Endodermal cell (in vitro differentiated cells): ENCODE measurements around the gene CACNA2D2. TPM values are rescaled to one million over a fixed set of nuclear protein-coding genes. Genes with fewer than 3 reads are reported as not detected.

ENCODE experiments used
- DNase-seq: peaks from one replicate; pipeline ENCODE4 v3.0.0-alpha.2; 2017
- H3K27ac ChIP-seq: 2 replicates; pipeline ENCODE4 v1.5.1; 2013; ENCODE audit warnings: mild to moderate bottlenecking, low read depth, low read length, moderate library complexity
- H3K27me3 ChIP-seq: 2 replicates; pipeline ENCODE4 v1.6.1; 2013; ENCODE audit warnings: mild to moderate bottlenecking, low read length, moderate library complexity; ENCODE audit not compliant: insufficient read depth, control insufficient read depth, poor library complexity, severe bottlenecking
- H3K36me3 ChIP-seq: 2 replicates; pipeline ENCODE4 v1.7.0; 2013; ENCODE audit warnings: mild to moderate bottlenecking, low read length, moderate library complexity; ENCODE audit not compliant: control insufficient read depth, insufficient read depth
- H3K4me1 ChIP-seq: one replicate; pipeline ENCODE4 v1.7.0; 2013; ENCODE audit warnings: low read length; ENCODE audit not compliant: control insufficient read depth, insufficient read depth
- H3K4me3 ChIP-seq: 2 replicates; pipeline ENCODE4 v1.5.1; 2013; ENCODE audit warnings: mild to moderate bottlenecking, low read length, moderate library complexity
- H3K9ac ChIP-seq: 2 replicates; pipeline ENCODE4 v1.6.1; 2013; ENCODE audit warnings: mild to moderate bottlenecking, low read length, moderate library complexity; ENCODE audit not compliant: poor library complexity, severe bottlenecking; ENCODE audit errors: extremely low read depth
- H3K9me3 ChIP-seq: 2 replicates; pipeline ENCODE4 v1.6.1; 2013; ENCODE audit warnings: mild to moderate bottlenecking, low read length, moderate library complexity; ENCODE audit not compliant: control insufficient read depth
- H3K27ac Mint-ChIP-seq: 2 replicates; pipeline ENCODE4 v1.8.0; 2020; ENCODE audit warnings: mixed read lengths
- H3K27me3 Mint-ChIP-seq: 2 replicates; pipeline ENCODE4 v1.8.0; 2021; ENCODE audit warnings: mild to moderate bottlenecking, mixed read lengths; ENCODE audit not compliant: insufficient read depth
- H3K36me3 Mint-ChIP-seq: 2 replicates; pipeline ENCODE4 v1.8.0; 2020; ENCODE audit warnings: low read depth, mixed read lengths
- H3K4me1 Mint-ChIP-seq: 2 replicates; pipeline ENCODE4 v1.8.0; 2020; ENCODE audit warnings: mixed read lengths
- H3K4me3 Mint-ChIP-seq: 2 replicates; pipeline ENCODE4 v1.8.0; 2020; ENCODE audit warnings: mild to moderate bottlenecking, moderate library complexity, mixed read lengths
- H3K9me3 Mint-ChIP-seq: 2 replicates; pipeline ENCODE4 v1.8.0; 2020; ENCODE audit warnings: mild to moderate bottlenecking, mixed read lengths
- WGBS, 2 experiments: methylation state at CpG; one replicate each; pipeline versions ENCODE4 v1.1.5 to v1.1.7; 2013; ENCODE audit warnings: missing lambda C conversion rate in 2 of 2, mixed read lengths in 1 of 2; ENCODE audit not compliant: insufficient coverage in 1 of 2, insufficient read length in 1 of 2; 5-methylcytosine and 5-hydroxymethylcytosine counted together
- total RNA-seq, 2 donors: library from RNA; stranded (reverse); fragmentation: NEBNext Ultra II Directional in 1 of 2; extraction: Animal tissue kit (Norgen Biotek cat#: 25700) in 1 of 2; gene quantifications; 2 replicates in 1 of 2; 3 replicates in 1 of 2; pipeline ENCODE4 v1.2.1, GENCODE V29; 2021
- TF ChIP-seq, protein P1 (sequence below): fragments of 200-600 bp; sonication (generic); conservative IDR thresholded peaks from 2 replicates; pipeline ENCODE4 v1.5.0; 2021; ENCODE audit warnings: antibody characterized with exemption, mild to moderate bottlenecking

CACNA2D2 gene
- total RNA-seq, 2 donors from 2014 or later, result 17.6 to 20.7 TPM

DNA sequence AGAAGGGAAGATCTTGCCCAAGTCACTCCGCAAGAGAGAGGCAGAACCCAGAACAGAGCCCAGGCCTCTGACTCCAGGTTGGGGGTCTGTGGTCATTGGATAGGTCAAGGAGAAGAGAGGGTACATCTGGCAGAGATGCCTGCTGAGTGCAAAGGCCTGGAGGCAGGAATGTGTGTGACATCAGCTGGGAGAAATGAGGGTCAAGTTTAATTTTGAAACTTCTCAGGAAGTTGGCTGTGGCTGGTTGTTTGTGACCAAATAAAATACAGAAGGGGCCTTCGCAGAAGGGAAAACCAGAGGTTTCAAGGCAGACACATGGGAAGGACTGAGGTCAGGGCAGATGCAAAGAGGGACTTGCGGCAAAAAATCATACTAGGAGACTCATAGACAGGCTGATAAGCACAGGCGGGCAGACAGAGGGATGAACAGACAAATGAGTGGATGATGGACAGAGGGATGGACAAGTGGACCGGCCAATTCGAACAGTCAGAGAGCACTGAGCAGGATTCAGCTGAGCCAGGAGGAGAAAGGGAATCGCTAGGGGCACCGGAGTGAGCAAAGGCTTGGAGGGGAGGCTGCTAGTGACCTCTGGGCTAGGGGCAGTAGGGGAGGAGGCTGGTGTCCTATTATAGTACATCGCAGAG lies 28.8 kb upstream of the CACNA2D2 start:
- H3K9ac ChIP-seq, result no peak overlapping the region
- TF ChIP-seq, protein P1, sequence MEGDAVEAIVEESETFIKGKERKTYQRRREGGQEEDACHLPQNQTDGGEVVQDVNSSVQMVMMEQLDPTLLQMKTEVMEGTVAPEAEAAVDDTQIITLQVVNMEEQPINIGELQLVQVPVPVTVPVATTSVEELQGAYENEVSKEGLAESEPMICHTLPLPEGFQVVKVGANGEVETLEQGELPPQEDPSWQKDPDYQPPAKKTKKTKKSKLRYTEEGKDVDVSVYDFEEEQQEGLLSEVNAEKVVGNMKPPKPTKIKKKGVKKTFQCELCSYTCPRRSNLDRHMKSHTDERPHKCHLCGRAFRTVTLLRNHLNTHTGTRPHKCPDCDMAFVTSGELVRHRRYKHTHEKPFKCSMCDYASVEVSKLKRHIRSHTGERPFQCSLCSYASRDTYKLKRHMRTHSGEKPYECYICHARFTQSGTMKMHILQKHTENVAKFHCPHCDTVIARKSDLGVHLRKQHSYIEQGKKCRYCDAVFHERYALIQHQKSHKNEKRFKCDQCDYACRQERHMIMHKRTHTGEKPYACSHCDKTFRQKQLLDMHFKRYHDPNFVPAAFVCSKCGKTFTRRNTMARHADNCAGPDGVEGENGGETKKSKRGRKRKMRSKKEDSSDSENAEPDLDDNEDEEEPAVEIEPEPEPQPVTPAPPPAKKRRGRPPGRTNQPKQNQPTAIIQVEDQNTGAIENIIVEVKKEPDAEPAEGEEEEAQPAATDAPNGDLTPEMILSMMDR, result peak; percentile 32
- WGBS, 2 experiments, result 91 to 92% methylated on average over 8 of the region's 9 CpGs
- peaks cover 22% of the 10 kb centered on the region for H3K27me3 Mint-ChIP-seq
- no peak for DNase-seq
- no peak overlapping the region for H3K4me3 ChIP-seq
- H3K9me3 ChIP-seq, result no peaks in the 10 kb centered on the region
- no peaks in the 10 kb centered on the region for H3K9me3 Mint-ChIP-seq
- H3K4me1 ChIP-seq, result no peaks in the 10 kb centered on the region
- no peaks in the 10 kb centered on the region for H3K36me3 ChIP-seq
- H3K27me3 ChIP-seq, result peaks cover 14% of the 10 kb centered on the region
- no peaks in the 10 kb centered on the region for H3K36me3 Mint-ChIP-seq
- H3K4me3 Mint-ChIP-seq, result no peak overlapping the region
- H3K27ac Mint-ChIP-seq, result no peak overlapping the region
- H3K4me1 Mint-ChIP-seq, result peaks cover 5% of the 10 kb centered on the region
- H3K27ac ChIP-seq, result no peak overlapping the region

DNA sequence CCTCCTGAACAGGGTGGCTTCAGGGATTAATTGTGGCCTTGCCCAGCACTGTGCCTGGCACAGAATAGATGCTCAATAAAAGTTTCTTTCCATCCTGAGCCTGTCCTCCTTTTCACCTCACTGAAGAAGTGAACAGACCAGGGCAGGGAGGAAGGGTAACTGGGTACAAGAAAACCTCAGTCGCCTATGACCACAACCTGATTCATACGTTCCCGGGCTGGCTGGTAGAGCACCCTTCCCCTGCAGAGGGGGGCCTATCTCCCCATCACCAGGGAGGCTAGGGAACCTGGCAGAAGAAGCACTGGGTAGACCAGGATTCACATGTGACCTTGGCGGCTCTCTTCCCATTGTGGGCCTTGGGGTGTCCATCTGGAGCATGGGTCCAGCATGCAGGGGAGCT lies 27.8 kb upstream of the CACNA2D2 start:
- Histone ChIP-seq H3K4me3 (no peak overlapping the region), H3K27me3 (peaks cover 14% of the 10 kb centered on the region), H3K9me3 (no peaks in the 10 kb centered on the region), H3K36me3 (no peaks in the 10 kb centered on the region), H3K27ac (no peak overlapping the region), H3K9ac (no peak overlapping the region), H3K4me1 (no peaks in the 10 kb centered on the region)
- no peak for DNase-seq
- 95 to 97% methylated on average over 3 to 4 of the region's 4 CpGs for WGBS, 2 experiments
- Mint-ChIP-seq H3K27ac (no peak overlapping the region), H3K9me3 (no peaks in the 10 kb centered on the region), H3K27me3 (peaks cover 22% of the 10 kb centered on the region), H3K4me1 (peaks cover 4% of the 10 kb centered on the region), H3K36me3 (no peaks in the 10 kb centered on the region), H3K4me3 (no peak overlapping the region)
- TF ChIP-seq, protein P1, result no peak

- Histone ChIP-seq H3K9me3 (no peaks in the 10 kb centered on the region), H3K27ac (no peak overlapping the region), H3K27me3 (peaks cover 14% of the 10 kb centered on the region), H3K4me3 (no peak overlapping the region), H3K4me1 (no peaks in the 10 kb centered on the region), H3K9ac (no peak overlapping the region), H3K36me3 (no peaks in the 10 kb centered on the region)
- Mint-ChIP-seq H3K27ac (no peak overlapping the region), H3K4me1 (peaks cover 9% of the 10 kb centered on the region), H3K36me3 (no peaks in the 10 kb centered on the region), H3K9me3 (no peaks in the 10 kb centered on the region), H3K4me3 (peak overlapping the region; percentile 39), H3K27me3 (peaks cover 22% of the 10 kb centered on the region)
- TF ChIP-seq, protein P1, result no peak
- peak; percentile 66 for DNase-seq
- WGBS, 2 experiments, result 40 to 48% methylated on average over 28 to 48 of the region's 48 CpGs
These were observed 26.9 kb upstream of the CACNA2D2 start for GRCh38 chr3:50530001-50530970.
